Activated B cell treated with CpG ODN at 0.5 μM for 24 hours (primary cell): Measurements from ENCODE around the gene ARID3A. TPM values are rescaled to one million over a fixed set of nuclear protein-coding genes. Genes with fewer than 3 reads are reported as not detected.
A peak's percentile ranks its signal among the peaks of the same experiment; 100 is the strongest.

Experiments
- ATAC-seq: fragments of 200-7000 bp; cut with Tn5 transposase; one replicate; pipeline ENCODE4 v1.10.0; 2021; ENCODE audit warnings: low read depth, mild to moderate bottlenecking, moderate library complexity
- CTCF ChIA-PET: fragments of 350-600 bp; sonication (Branson Sonifier 250); formaldehyde crosslinking; loops from one replicate; lab custom pipeline; 2021; ENCODE audit warnings: antibody characterized with exemption; lab: Charles Lee
- POLR2A ChIA-PET: fragments of 350-600 bp; sonication (Branson Sonifier 250); formaldehyde crosslinking; loops from one replicate; lab custom pipeline; 2021; ENCODE audit warnings: antibody characterized with exemption; lab: Charles Lee
- DNase-seq: peaks from one replicate; pipeline ENCODE4 v3.0.0; 2022
- H3K27ac Mint-ChIP-seq: one replicate; pipeline ENCODE4 v1.8.0; 2020; ENCODE audit warnings: mixed read lengths
- H3K27me3 Mint-ChIP-seq: one replicate; pipeline ENCODE4 v1.8.0; 2021; ENCODE audit warnings: mixed read lengths
- H3K36me3 Mint-ChIP-seq: one replicate; pipeline ENCODE4 v1.8.0; 2021; ENCODE audit warnings: low read depth, mixed read lengths
- H3K4me1 Mint-ChIP-seq: one replicate; pipeline ENCODE4 v1.8.0; 2021; ENCODE audit warnings: mixed read lengths
- H3K4me3 Mint-ChIP-seq: one replicate; pipeline ENCODE4 v1.8.0; 2020; ENCODE audit warnings: mild to moderate bottlenecking, mixed read lengths
- H3K9me3 Mint-ChIP-seq: one replicate; pipeline ENCODE4 v1.8.0; 2020; ENCODE audit warnings: mixed read lengths
- CTCF ChIP-seq: fragments of 200-600 bp; IDR thresholded peaks from one replicate; pipeline ENCODE4 v1.8.0; 2022; ENCODE audit warnings: antibody characterized with exemption, mild to moderate bottlenecking
- intact Hi-C: fragments of 100-400 bp; cut with micrococcal nuclease; formaldehyde crosslinking; loops from one replicate; pipeline ENCODE4 v1.15.1; 2024
- total RNA-seq: library from RNA; stranded (reverse); gene quantifications from 2 replicates; pipeline ENCODE4 v1.2.3, GENCODE V29; 2022

ARID3A gene
- total RNA-seq, 1 donor from 2014 or later, result 74.9 TPM

GRCh38 chr19:940591-941291, 14.9 kb downstream of the ARID3A start:
- CTCF ChIA-PET, result interaction anchor here (0.6 kb wide), 1 partner anchor 11 kb away, joined by 3 read pairs; no protein-coding TSS in a partner anchor
- peak; percentile 72 for ATAC-seq
- POLR2A ChIA-PET, result interaction anchor here (0.6 to 4.4 kb wide), 8 partner anchors 7 to 328 kb away, joined by 3 to 45 read pairs (median 5); partner anchors contain the start of genes CIRBP and WDR18

GRCh38 chr19:941292-942132, 15.7 kb downstream of the ARID3A start:
- peak overlapping the region; percentile 75 for H3K4me3 Mint-ChIP-seq
- no peaks in the 10 kb centered on the region for H3K9me3 Mint-ChIP-seq
- no peaks in the 10 kb centered on the region for H3K27me3 Mint-ChIP-seq
- intact Hi-C loops, result loop anchor here (1.0 kb wide), 1 partner anchor 16 kb away; no protein-coding TSS in a partner anchor
- DNase-seq (no peak), ATAC-seq (no peak)
- H3K4me1 Mint-ChIP-seq, result peaks cover 43% of the 10 kb centered on the region
- POLR2A ChIA-PET, result interaction anchor here (0.9 to 3.1 kb wide), 3 partner anchors 8 to 303 kb away, joined by 4 to 9 read pairs (median 6); no protein-coding TSS in a partner anchor
- CTCF ChIA-PET, result interaction anchor here (0.6 kb wide), 1 partner anchor 11 kb away, joined by 3 read pairs; no protein-coding TSS in a partner anchor
- TF ChIP-seq CTCF, result no peak
- H3K36me3 Mint-ChIP-seq, result peaks cover 16% of the 10 kb centered on the region
- peak overlapping the region; percentile 68 for H3K27ac Mint-ChIP-seq

More at GRCh38 chr19:940591-941291, 14.9 kb downstream of the ARID3A start:
- Mint-ChIP-seq H3K4me1 (peaks cover 42% of the 10 kb centered on the region), H3K4me3 (peak overlapping the region; percentile 75), H3K27me3 (no peaks in the 10 kb centered on the region), H3K9me3 (no peaks in the 10 kb centered on the region), H3K27ac (peak overlapping the region; percentile 80), H3K36me3 (peaks cover 19% of the 10 kb centered on the region)
- peak; percentile 73 for DNase-seq
- TF ChIP-seq CTCF, result no peak
- intact Hi-C loops, result loop anchor here (1.0 kb wide), 1 partner anchor 15 kb away; no protein-coding TSS in a partner anchor

GRCh38 chr19:942133-942645, 16.4 kb downstream of the ARID3A start:
- H3K4me3 Mint-ChIP-seq, result no peak overlapping the region
- no peaks in the 10 kb centered on the region for H3K9me3 Mint-ChIP-seq
- DNase-seq (no peak), ATAC-seq (no peak)
- no peaks in the 10 kb centered on the region for H3K27me3 Mint-ChIP-seq
- peaks cover 45% of the 10 kb centered on the region for H3K4me1 Mint-ChIP-seq
- ChIA-PET CTCF (no interaction called here), POLR2A (interaction anchor here (0.9 kb wide), 1 partner anchor 9 kb away, joined by 4 read pairs; no protein-coding TSS in a partner anchor)
- intact Hi-C loops, result no loop called here
- no peak overlapping the region for H3K27ac Mint-ChIP-seq
- TF ChIP-seq CTCF, result no peak
- H3K36me3 Mint-ChIP-seq, result peaks cover 14% of the 10 kb centered on the region

GRCh38 chr19:943551-944170, 17.8 kb downstream of the ARID3A start:
- Mint-ChIP-seq H3K9me3 (no peaks in the 10 kb centered on the region), H3K27ac (no peak overlapping the region), H3K4me3 (no peak overlapping the region), H3K27me3 (no peaks in the 10 kb centered on the region), H3K36me3 (peaks cover 12% of the 10 kb centered on the region), H3K4me1 (peaks cover 47% of the 10 kb centered on the region)
- intact Hi-C loops, result no loop called here
- POLR2A ChIA-PET, result interaction anchor here (0.6 to 2.3 kb wide), 3 partner anchors 11 to 40 kb away, joined by 3 to 9 read pairs (median 7); partner anchors contain the start of gene WDR18
- TF ChIP-seq CTCF, result no peak
- CTCF ChIA-PET, result interaction anchor here (0.7 kb wide), 1 partner anchor 20 kb away, joined by 3 read pairs; no protein-coding TSS in a partner anchor
- no peak for DNase-seq
- ATAC-seq, result no peak
